Measurements from ENCODE around the gene JUN. TPM values are rescaled to one million over a fixed set of nuclear protein-coding genes. Genes with fewer than 3 reads are reported as not detected.

JUN gene
- total RNA-seq, 1 experiment from 2014 or later, result 14.2 TPM

DNA sequence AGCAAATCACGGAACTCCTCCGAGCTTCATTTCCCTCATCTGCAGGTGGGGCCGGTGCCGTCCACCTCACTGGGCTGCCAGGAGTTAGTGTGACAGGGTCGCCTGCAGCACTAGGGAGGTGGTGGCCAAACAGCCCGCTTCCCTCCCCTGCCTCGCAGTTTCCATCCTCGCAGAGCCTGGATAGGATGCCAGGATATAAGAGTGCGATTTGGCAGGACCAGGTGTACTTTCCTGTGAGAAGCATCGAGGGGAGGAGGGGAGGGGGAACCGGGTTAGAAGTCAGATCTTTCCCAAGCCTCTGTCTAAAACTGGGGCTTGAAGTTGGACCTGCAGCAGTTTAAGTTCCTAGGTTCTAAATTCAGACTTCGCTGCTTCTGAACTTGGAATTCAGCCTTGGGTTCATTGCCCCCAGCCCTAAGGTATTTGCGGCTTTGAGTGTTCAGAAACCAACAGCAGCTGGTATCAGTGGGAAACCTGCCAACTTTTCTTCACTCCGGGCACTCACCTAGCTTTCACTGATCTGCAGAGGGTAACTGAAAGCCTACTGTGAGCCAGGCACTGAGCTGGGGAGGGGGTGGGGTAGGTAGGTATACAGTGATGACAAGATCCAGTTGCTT is 1.7 kb upstream of the JUN start:
- H3K27ac ChIP-seq (ENCODE audit: insufficient read length, low read depth, low read length), result no peak overlapping the region

More for the DNA sequence above, 1.7 kb upstream of the JUN start:
- no peak overlapping the region for H3K23ac ChIP-seq (ENCODE audit: insufficient read length, low read depth, low read length)
- H3K18ac ChIP-seq (ENCODE audit: insufficient read length, low read depth, low read length), result no peak overlapping the region
- no peak overlapping the region for H4K5ac ChIP-seq (ENCODE audit: insufficient read length, low read depth, low read length)
- H2BK12ac ChIP-seq (ENCODE audit: insufficient read length, low read depth, low read length), result no peak overlapping the region
- Mint-ChIP-seq H3K27me3 (ENCODE audit: low read depth) (peaks cover 33% of the 10 kb centered on the region), H3K9me3 (peaks cover 8 to 10% of the 10 kb centered on the region in 2 experiments; a peak in 4 of 5 replicates), H3K4me1 (peaks cover 18 to 21% of the 10 kb centered on the region in 2 experiments), H3K36me3 (ENCODE audit: insufficient read depth in 1 of 3, low read depth in 3 of 3) (peaks cover 0 to 9% (median 6%) of the 10 kb centered on the region in 3 experiments; a peak in 4 of 7 replicates), H3K4me3 (peak overlapping the region; percentile 83 to 91), H3K27ac (no peak overlapping the region)
- H3K14ac ChIP-seq (ENCODE audit: insufficient read depth, low read length), result no peak overlapping the region
- H3K9ac ChIP-seq (ENCODE audit: extremely low read depth, insufficient read length, low read length), result no peak overlapping the region
- no peaks in the 10 kb centered on the region for H3K9me3 ChIP-seq (ENCODE audit: control insufficient read depth, low read depth, low read length)
- peaks cover 3% of the 10 kb centered on the region; the same call in 1 of the 2 replicates for H3K4me1 ChIP-seq (ENCODE audit: insufficient read depth, low read length)
- no peak overlapping the region for H2BK20ac ChIP-seq (ENCODE audit: low read depth, low read length, poor library complexity, severe bottlenecking)
- no peak overlapping the region for H3T11ph ChIP-seq (ENCODE audit: low read length)
- H3K27me3 ChIP-seq (ENCODE audit: insufficient read depth, low read length), result peaks cover 15% of the 10 kb centered on the region; the same call in 1 of the 2 replicates
- no peak overlapping the region for H2AFZ ChIP-seq (ENCODE audit: low read length)
- H3K4ac ChIP-seq (ENCODE audit: low read depth, low read length), result no peak overlapping the region
- no peak overlapping the region for H2BK120ac ChIP-seq (ENCODE audit: low read depth, low read length, poor library complexity, severe bottlenecking)
- no peaks in the 10 kb centered on the region for H4K20me1 ChIP-seq (ENCODE audit: control insufficient read depth, insufficient read depth, insufficient read length)
- peak overlapping the region; percentile 90 for H3K4me2 ChIP-seq (ENCODE audit: insufficient read depth, insufficient read length, low read length)
- H4K8ac ChIP-seq (replicated peaks; ENCODE audit: insufficient read length, low read depth, low read length), result no peak overlapping the region
- no peak overlapping the region for H2BK5ac ChIP-seq (ENCODE audit: insufficient read length, low read length)
- no peak overlapping the region for H3K56ac ChIP-seq (ENCODE audit: insufficient read length, low read depth, low read length)
- H3K79me2 ChIP-seq (ENCODE audit: insufficient read depth, low read length), result no peaks in the 10 kb centered on the region; the same call in 1 of the 2 replicates
- no peaks in the 10 kb centered on the region for H3K79me1 ChIP-seq (ENCODE audit: insufficient read depth, low read depth, low read length, poor library complexity, severe bottlenecking)
- DNase-seq, result peak; percentile 71
- no peak overlapping the region for H4K91ac ChIP-seq (ENCODE audit: insufficient read length, low read depth, low read length)
- peak; percentile 20; the same call in 1 of the 3 replicates for TF ChIP-seq CTCF (conservative IDR thresholded peaks at IDR 0.05)
- no peak overlapping the region for H2AK5ac ChIP-seq (ENCODE audit: insufficient read length, low read length)
- WGBS (ENCODE audit: extremely low coverage, insufficient read length, low lambda C conversion rate), result no CpG with 5 or more reads among the region's 14 CpGs
- peaks cover 32% of the 10 kb centered on the region for H3K23me2 ChIP-seq (ENCODE audit: insufficient read length, low read depth, low read length, poor library complexity, severe bottlenecking)
- H2BK15ac ChIP-seq (ENCODE audit: low read depth, low read length), result no peak overlapping the region

Data from H9 (cell line).